ENCODE measurements around the gene SMC5.

The SMC5 gene

GRCh38 chr9:70259512-70259802 is 679 bp downstream of the SMC5 start:
- 0 out of 2 replicates have a peak, but pooled peaks have one; percentile 9 for TF ChIP-seq CTCF (conservative IDR thresholded peaks at IDR 0.05)
- no peak for TF ChIP-seq ZFX (IDR thresholded peaks at IDR 0.05)
- H3K27ac ChIP-seq, result peak overlapping the region; percentile 91

GRCh38 chr9:70260007-70260443 is 1.2 kb downstream of the SMC5 start:
- H3K27ac ChIP-seq, result peak overlapping the region; percentile 91
- TF ChIP-seq CTCF (conservative IDR thresholded peaks at IDR 0.05) (no peak), ZFX (IDR thresholded peaks at IDR 0.05) (no peak)

- TF ChIP-seq ZFX (IDR thresholded peaks at IDR 0.05) (no peak), CTCF (conservative IDR thresholded peaks at IDR 0.05) (no peak)
- H3K27ac ChIP-seq, result no peak overlapping the region
Measured at GRCh38 chr9:70260606-70261005, 1.8 kb downstream of the SMC5 start.

GRCh38 chr9:70261131-70261870 is 2.5 kb downstream of the SMC5 start:
- TF ChIP-seq ZFX (IDR thresholded peaks at IDR 0.05) (no peak), CTCF (conservative IDR thresholded peaks at IDR 0.05) (no peak)
- no peak overlapping the region for H3K27ac ChIP-seq

GRCh38 chr9:70262366-70262765 is 3.6 kb downstream of the SMC5 start:
- TF ChIP-seq ZFX (IDR thresholded peaks at IDR 0.05) (no peak), CTCF (conservative IDR thresholded peaks at IDR 0.05) (no peak)
- H3K27ac ChIP-seq, result no peak overlapping the region

GRCh38 chr9:70262948-70263347 is 4.2 kb downstream of the SMC5 start:
- no peak overlapping the region for H3K27ac ChIP-seq
- no peak for TF ChIP-seq ZFX (IDR thresholded peaks at IDR 0.05)
- TF ChIP-seq CTCF (conservative IDR thresholded peaks at IDR 0.05), result no peak

- no peak overlapping the region for H3K27ac ChIP-seq
- TF ChIP-seq ZFX (IDR thresholded peaks at IDR 0.05), result no peak
Measured at GRCh38 chr9:70263421-70263820, 4.6 kb downstream of the SMC5 start.

- H3K27ac ChIP-seq, result no peak overlapping the region
- TF ChIP-seq ZFX (IDR thresholded peaks at IDR 0.05) (no peak), CTCF (conservative IDR thresholded peaks at IDR 0.05) (no peak)
Measured at GRCh38 chr9:70278305-70278704, 19.5 kb downstream of the SMC5 start.

Data from C4-2B (cell line).